H9 (cell line): Measurements from ENCODE around the gene SLC30A7. TPM values are rescaled to one million over a fixed set of nuclear protein-coding genes. Genes with fewer than 3 reads are reported as not detected.

Experiments used
- DNase-seq: peaks from one replicate; pipeline ENCODE4 v3.0.0-alpha.2; 2017
- H2AFZ ChIP-seq: one replicate; pipeline ENCODE4 v1.6.1; 2013; ENCODE audit warnings: mild to moderate bottlenecking, low read length, control low read depth, moderate library complexity
- H2AK5ac ChIP-seq: 2 replicates; pipeline ENCODE4 v1.6.1; 2013; ENCODE audit warnings: low read length, control low read depth, mixed read lengths; ENCODE audit not compliant: insufficient read length
- H2BK120ac ChIP-seq: one replicate; pipeline ENCODE4 v1.6.1; 2013; ENCODE audit warnings: low read depth, mild to moderate bottlenecking, low read length, control low read depth, inconsistent platforms; ENCODE audit not compliant: poor library complexity, severe bottlenecking
- H2BK12ac ChIP-seq: 2 replicates; pipeline ENCODE4 v1.6.1; 2013; ENCODE audit warnings: low read length, control low read depth, mixed read lengths, low read depth; ENCODE audit not compliant: insufficient read length
- H2BK15ac ChIP-seq: 2 replicates; pipeline ENCODE4 v1.6.1; 2013; ENCODE audit warnings: low read depth, low read length, control low read depth
- H2BK20ac ChIP-seq: one replicate; pipeline ENCODE4 v1.6.1; 2013; ENCODE audit warnings: low read depth, mild to moderate bottlenecking, low read length, control low read depth, inconsistent platforms; ENCODE audit not compliant: poor library complexity, severe bottlenecking
- H2BK5ac ChIP-seq: 2 replicates; pipeline ENCODE4 v1.6.1; 2013; ENCODE audit warnings: low read length, control low read depth, mixed read lengths; ENCODE audit not compliant: insufficient read length
- H3K14ac ChIP-seq: 2 replicates; pipeline ENCODE4 v1.6.1; 2013; ENCODE audit warnings: low read length, control low read depth; ENCODE audit not compliant: insufficient read depth
- H3K18ac ChIP-seq: 2 replicates; pipeline ENCODE4 v1.6.1; 2013; ENCODE audit warnings: low read depth, mild to moderate bottlenecking, mixed read lengths, low read length, control low read depth; ENCODE audit not compliant: insufficient read length
- H3K23ac ChIP-seq: 2 replicates; pipeline ENCODE4 v1.6.1; 2013; ENCODE audit warnings: low read length, control low read depth, mixed read lengths, low read depth; ENCODE audit not compliant: insufficient read length
- H3K23me2 ChIP-seq: 2 replicates; pipeline ENCODE4 v1.6.1; 2013; ENCODE audit warnings: low read depth, mild to moderate bottlenecking, mixed read lengths, low read length, control low read depth; ENCODE audit not compliant: insufficient read length, poor library complexity, severe bottlenecking
- H3K27ac ChIP-seq: 2 replicates; pipeline ENCODE4 v1.5.1; 2013; ENCODE audit warnings: low read length, control low read depth, mixed read lengths, low read depth; ENCODE audit not compliant: insufficient read length
- H3K27me3 ChIP-seq: 2 replicates; pipeline ENCODE4 v1.6.1; 2013; ENCODE audit warnings: low read length, control low read depth, inconsistent platforms; ENCODE audit not compliant: insufficient read depth
- H3K4ac ChIP-seq: 2 replicates; pipeline ENCODE4 v1.6.1; 2013; ENCODE audit warnings: low read depth, mild to moderate bottlenecking, control low read depth, inconsistent platforms, low read length, moderate library complexity
- H3K4me1 ChIP-seq: 2 replicates; pipeline ENCODE4 v1.6.1; 2013; ENCODE audit warnings: low read length, control low read depth, inconsistent platforms; ENCODE audit not compliant: insufficient read depth
- H3K4me2 ChIP-seq: 2 replicates; pipeline ENCODE4 v1.6.1; 2013; ENCODE audit warnings: low read length, control low read depth, mixed read lengths; ENCODE audit not compliant: insufficient read length, insufficient read depth
- H3K56ac ChIP-seq: 2 replicates; pipeline ENCODE4 v1.6.1; 2013; ENCODE audit warnings: low read depth, mild to moderate bottlenecking, mixed read lengths, low read length, control low read depth; ENCODE audit not compliant: insufficient read length
- H3K79me1 ChIP-seq: 2 replicates; pipeline ENCODE4 v1.6.1; 2013; ENCODE audit warnings: low read depth, mild to moderate bottlenecking, moderate library complexity, low read length, control low read depth, inconsistent platforms; ENCODE audit not compliant: insufficient read depth, poor library complexity, severe bottlenecking
- H3K79me2 ChIP-seq: 2 replicates; pipeline ENCODE4 v1.6.1; 2013; ENCODE audit warnings: low read length, control low read depth, inconsistent platforms; ENCODE audit not compliant: insufficient read depth
- H3K9ac ChIP-seq: 2 replicates; pipeline ENCODE4 v1.6.1; 2013; ENCODE audit warnings: low read length, control low read depth, mixed read lengths; ENCODE audit not compliant: insufficient read length; ENCODE audit errors: extremely low read depth
- H3K9me3 ChIP-seq: one replicate; pipeline ENCODE4 v1.6.1; 2013; ENCODE audit warnings: low read depth, low read length, inconsistent platforms; ENCODE audit not compliant: control insufficient read depth
- H3T11ph ChIP-seq: one replicate; pipeline ENCODE4 v1.6.1; 2013; ENCODE audit warnings: mild to moderate bottlenecking, low read length, control low read depth, inconsistent platforms
- H4K20me1 ChIP-seq: one replicate; pipeline ENCODE4 v1.6.1; 2013; ENCODE audit not compliant: control insufficient read depth, insufficient read length, insufficient read depth
- H4K5ac ChIP-seq: 2 replicates; pipeline ENCODE4 v1.6.1; 2013; ENCODE audit warnings: low read depth, mild to moderate bottlenecking, mixed read lengths, low read length, control low read depth; ENCODE audit not compliant: insufficient read length
- H4K8ac ChIP-seq: replicated peaks from 2 replicates; pipeline ENCODE4 v1.6.1; 2013; ENCODE audit warnings: low read length, control low read depth, mixed read lengths, low read depth; ENCODE audit not compliant: insufficient read length
- H4K91ac ChIP-seq: 2 replicates; pipeline ENCODE4 v1.6.1; 2013; ENCODE audit warnings: low read depth, mild to moderate bottlenecking, moderate library complexity, mixed read lengths, low read length, control low read depth; ENCODE audit not compliant: insufficient read length
- H3K27ac Mint-ChIP-seq, 3 experiments: 2 replicates in 2 of 3; 3 replicates in 1 of 3; pipeline ENCODE4 v1.8.0; 2020 to 2021; ENCODE audit warnings: mixed read lengths in 3 of 3, mild to moderate bottlenecking in 1 of 3, moderate library complexity in 1 of 3
- H3K27me3 Mint-ChIP-seq: 2 replicates; pipeline ENCODE4 v1.8.0; 2021; ENCODE audit warnings: low read depth, mild to moderate bottlenecking, moderate library complexity, mixed read lengths
- H3K36me3 Mint-ChIP-seq, 3 experiments: 2 replicates in 2 of 3; 3 replicates in 1 of 3; pipeline ENCODE4 v1.8.0; 2020 to 2021; ENCODE audit warnings: low read depth in 3 of 3, mixed read lengths in 3 of 3; ENCODE audit not compliant: insufficient read depth in 1 of 3
- H3K4me1 Mint-ChIP-seq, 2 experiments: 2 replicates each; pipeline ENCODE4 v1.8.0; 2020; ENCODE audit warnings: mixed read lengths in 2 of 2
- H3K4me3 Mint-ChIP-seq, 2 experiments: 2 replicates in 1 of 2; 3 replicates in 1 of 2; pipeline ENCODE4 v1.8.0; 2020 to 2021; ENCODE audit warnings: mild to moderate bottlenecking in 2 of 2, mixed read lengths in 2 of 2, moderate library complexity in 1 of 2
- H3K9me3 Mint-ChIP-seq, 2 experiments: 2 replicates in 1 of 2; 3 replicates in 1 of 2; pipeline ENCODE4 v1.8.0; 2020; ENCODE audit warnings: mild to moderate bottlenecking in 2 of 2, mixed read lengths in 2 of 2, moderate library complexity in 1 of 2
- WGBS: extraction: QIAGEN DNeasy Blood & Tissue Kit; methylation state at CpG from one replicate; pipeline ENCODE4 v1.1.7; 2013; ENCODE audit warnings: missing lambda C conversion rate, low lambda C conversion rate, mixed read lengths; ENCODE audit not compliant: insufficient read length; ENCODE audit errors: extremely low coverage; 5-methylcytosine and 5-hydroxymethylcytosine counted together
- total RNA-seq: library from RNA; stranded (reverse); gene quantifications from 2 replicates; pipeline ENCODE4 v1.2.1, GENCODE V29; 2021
- TF ChIP-seq, protein P1 (sequence below): fragments of 200-600 bp; sonication (generic); conservative IDR thresholded peaks from 3 replicates; pipeline ENCODE4 v1.8.0; 2021; ENCODE audit warnings: antibody characterized with exemption, mild to moderate bottlenecking

The SLC30A7 gene
- total RNA-seq, 1 experiment from 2014 or later, result 25.6 TPM

DNA sequence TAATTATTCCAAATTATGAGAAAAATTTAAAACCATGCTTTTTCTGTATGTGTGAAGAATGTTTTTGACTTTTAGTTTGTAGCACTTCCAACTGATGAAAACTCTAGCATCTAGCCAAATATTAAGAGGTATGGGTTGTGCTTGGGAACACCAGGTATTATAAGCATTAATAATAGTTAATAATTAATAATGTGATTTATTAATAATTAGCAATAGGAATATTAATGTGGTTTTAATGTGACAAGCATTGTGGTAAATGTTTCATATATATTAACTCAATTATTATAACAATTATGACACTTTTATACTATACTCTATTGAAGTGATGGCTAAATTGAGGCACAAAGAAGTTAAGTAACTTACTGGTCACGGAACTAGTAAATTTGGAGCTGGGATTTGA lies 7.9 kb downstream of the SLC30A7 start:
- H3K9me3 Mint-ChIP-seq, result peaks cover 0 to 3% of the 10 kb centered on the region in 2 experiments; a peak in 2 of 5 replicates
- no peak overlapping the region for H3K4me3 Mint-ChIP-seq
- no peaks in the 10 kb centered on the region for H3K4me1 Mint-ChIP-seq
- Histone ChIP-seq H2AK5ac (no peak overlapping the region), H3K9ac (no peak overlapping the region), H2BK20ac (no peak overlapping the region), H3K14ac (no peak overlapping the region), H4K91ac (no peak overlapping the region), H3K4me2 (no peak overlapping the region), H3K56ac (no peak overlapping the region), H2BK15ac (no peak overlapping the region), H4K20me1 (no peaks in the 10 kb centered on the region), H3K27ac (no peak overlapping the region), H2AFZ (no peak overlapping the region), H3K79me1 (peaks cover 3% of the 10 kb centered on the region), H3K4me1 (no peaks in the 10 kb centered on the region), H4K5ac (no peak overlapping the region), H2BK5ac (no peak overlapping the region), H3T11ph (no peak overlapping the region), H3K27me3 (no peaks in the 10 kb centered on the region), H3K18ac (no peak overlapping the region), H3K9me3 (no peaks in the 10 kb centered on the region), H2BK12ac (no peak overlapping the region), H3K23ac (no peak overlapping the region), H4K8ac (no peak overlapping the region), H2BK120ac (no peak overlapping the region), H3K23me2 (no peaks in the 10 kb centered on the region), H3K79me2 (peaks cover 2% of the 10 kb centered on the region; the same call in 1 of the 2 replicates), H3K4ac (no peak overlapping the region)
- no peak for DNase-seq
- TF ChIP-seq, protein P1, sequence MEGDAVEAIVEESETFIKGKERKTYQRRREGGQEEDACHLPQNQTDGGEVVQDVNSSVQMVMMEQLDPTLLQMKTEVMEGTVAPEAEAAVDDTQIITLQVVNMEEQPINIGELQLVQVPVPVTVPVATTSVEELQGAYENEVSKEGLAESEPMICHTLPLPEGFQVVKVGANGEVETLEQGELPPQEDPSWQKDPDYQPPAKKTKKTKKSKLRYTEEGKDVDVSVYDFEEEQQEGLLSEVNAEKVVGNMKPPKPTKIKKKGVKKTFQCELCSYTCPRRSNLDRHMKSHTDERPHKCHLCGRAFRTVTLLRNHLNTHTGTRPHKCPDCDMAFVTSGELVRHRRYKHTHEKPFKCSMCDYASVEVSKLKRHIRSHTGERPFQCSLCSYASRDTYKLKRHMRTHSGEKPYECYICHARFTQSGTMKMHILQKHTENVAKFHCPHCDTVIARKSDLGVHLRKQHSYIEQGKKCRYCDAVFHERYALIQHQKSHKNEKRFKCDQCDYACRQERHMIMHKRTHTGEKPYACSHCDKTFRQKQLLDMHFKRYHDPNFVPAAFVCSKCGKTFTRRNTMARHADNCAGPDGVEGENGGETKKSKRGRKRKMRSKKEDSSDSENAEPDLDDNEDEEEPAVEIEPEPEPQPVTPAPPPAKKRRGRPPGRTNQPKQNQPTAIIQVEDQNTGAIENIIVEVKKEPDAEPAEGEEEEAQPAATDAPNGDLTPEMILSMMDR, result no peak
- H3K27me3 Mint-ChIP-seq, result no peaks in the 10 kb centered on the region
- H3K27ac Mint-ChIP-seq, result no peak overlapping the region
- WGBS, result no CpG with 5 or more reads among the region's 1 CpG
- peaks cover 25 to 54% (median 53%) of the 10 kb centered on the region in 3 experiments; a peak in 6 of 7 replicates for H3K36me3 Mint-ChIP-seq
